ENCODE results near the gene MAP1LC3A. TPM values are rescaled to one million over a fixed set of nuclear protein-coding genes. Genes with fewer than 3 reads are reported as not detected.

MAP1LC3A gene
- total RNA-seq, 1 experiment from 2014 or later = 25.9 TPM

DNA sequence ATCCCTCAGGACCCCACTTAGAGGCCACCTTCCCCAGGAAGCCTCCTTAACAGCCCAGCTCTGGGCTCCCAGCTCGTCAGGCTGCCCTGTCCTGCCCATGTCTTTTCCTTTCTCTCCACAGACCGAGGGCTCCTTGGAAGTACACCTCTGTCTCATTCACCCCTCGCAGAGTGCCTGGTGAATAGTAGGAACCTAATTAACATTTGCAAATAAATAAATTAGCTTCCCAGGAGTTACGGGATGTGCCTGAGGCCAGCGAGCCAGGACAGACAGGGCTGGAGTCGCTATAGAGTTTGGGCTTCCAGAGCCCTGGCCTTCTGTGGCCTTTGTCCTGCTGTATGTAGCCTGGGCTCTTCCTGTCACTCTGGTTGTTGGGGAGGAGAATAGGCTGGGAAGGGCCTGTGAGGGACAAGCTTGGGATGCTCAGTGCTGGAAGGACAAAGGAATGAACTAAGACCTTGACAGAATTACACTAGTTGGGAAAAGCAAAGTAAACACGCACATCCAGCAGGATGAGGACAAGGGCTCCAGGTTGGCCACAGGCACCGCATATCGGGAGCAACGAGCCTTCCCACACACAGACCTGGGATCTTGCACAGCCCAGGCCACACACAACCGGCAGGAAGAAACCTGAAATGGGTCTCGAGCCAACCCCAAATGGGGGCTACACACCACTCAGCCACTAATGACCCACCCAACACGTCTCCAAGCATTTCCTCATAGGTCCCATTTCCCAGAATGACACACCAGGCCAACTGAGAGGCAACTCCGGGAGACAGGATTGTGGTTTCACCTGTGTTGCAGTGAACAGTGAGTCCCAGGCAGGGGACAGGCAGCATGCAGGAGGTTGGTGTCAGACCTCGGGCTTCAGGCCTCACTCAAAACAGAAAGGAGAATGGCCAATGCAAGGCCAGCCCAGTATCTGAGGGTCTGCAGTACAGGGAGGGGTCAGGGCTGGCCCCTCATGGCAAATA lies 9.7 kb downstream of the MAP1LC3A start:
- no peaks in the 10 kb centered on the region for H3K27me3 ChIP-seq (ENCODE audit: insufficient read depth, low read length)
- H2AK5ac ChIP-seq (ENCODE audit: insufficient read length, low read length) = no peak overlapping the region
- no peak for DNase-seq
- no peak overlapping the region for H4K8ac ChIP-seq (replicated peaks; ENCODE audit: insufficient read length, low read depth, low read length)
- H2BK120ac ChIP-seq (ENCODE audit: low read depth, low read length, poor library complexity, severe bottlenecking) = no peak overlapping the region
- H3K9me3 ChIP-seq (ENCODE audit: control insufficient read depth, low read depth, low read length) = no peaks in the 10 kb centered on the region
- peaks cover 15 to 24% of the 10 kb centered on the region in 2 experiments for H3K4me1 Mint-ChIP-seq
- H3K56ac ChIP-seq (ENCODE audit: insufficient read length, low read depth, low read length) = no peak overlapping the region
- H3K79me2 ChIP-seq (ENCODE audit: insufficient read depth, low read length) = no peaks in the 10 kb centered on the region
- H3K9me3 Mint-ChIP-seq = no peaks in the 10 kb centered on the region
- no peak overlapping the region for H3K4me2 ChIP-seq (ENCODE audit: insufficient read depth, insufficient read length, low read length)
- no peak overlapping the region for H3K4ac ChIP-seq (ENCODE audit: low read depth, low read length)
- H4K20me1 ChIP-seq (ENCODE audit: control insufficient read depth, insufficient read depth, insufficient read length) = no peaks in the 10 kb centered on the region
- H4K91ac ChIP-seq (ENCODE audit: insufficient read length, low read depth, low read length) = no peak overlapping the region
- H3K4me1 ChIP-seq (ENCODE audit: insufficient read depth, low read length) = no peaks in the 10 kb centered on the region
- H3K18ac ChIP-seq (ENCODE audit: insufficient read length, low read depth, low read length) = no peak overlapping the region
- H3K4me3 Mint-ChIP-seq = no peak overlapping the region
- H2AFZ ChIP-seq (ENCODE audit: low read length) = no peak overlapping the region
- H2BK5ac ChIP-seq (ENCODE audit: insufficient read length, low read length) = no peak overlapping the region
- H3K27ac ChIP-seq (ENCODE audit: insufficient read length, low read depth, low read length) = no peak overlapping the region
- no peaks in the 10 kb centered on the region for H3K23me2 ChIP-seq (ENCODE audit: insufficient read length, low read depth, low read length, poor library complexity, severe bottlenecking)
- H3K23ac ChIP-seq (ENCODE audit: insufficient read length, low read depth, low read length) = no peak overlapping the region
- H2BK12ac ChIP-seq (ENCODE audit: insufficient read length, low read depth, low read length) = no peak overlapping the region
- H3K27me3 Mint-ChIP-seq (ENCODE audit: low read depth) = no peaks in the 10 kb centered on the region
- no peak overlapping the region for H3K14ac ChIP-seq (ENCODE audit: insufficient read depth, low read length)
- peak overlapping the region; percentile 73 to 95 (median 95) for H3K27ac Mint-ChIP-seq
- H4K5ac ChIP-seq (ENCODE audit: insufficient read length, low read depth, low read length) = no peak overlapping the region
- H3K79me1 ChIP-seq (ENCODE audit: insufficient read depth, low read depth, low read length, poor library complexity, severe bottlenecking) = no peaks in the 10 kb centered on the region
- WGBS (ENCODE audit: extremely low coverage, insufficient read length, low lambda C conversion rate) = no CpG with 5 or more reads among the region's 15 CpGs
- peaks cover 2 to 10% (median 6%) of the 10 kb centered on the region in 3 experiments; a peak in 4 of 7 replicates for H3K36me3 Mint-ChIP-seq (ENCODE audit: insufficient read depth in 1 of 3, low read depth in 3 of 3)
- H3T11ph ChIP-seq (ENCODE audit: low read length) = no peak overlapping the region
- H3K9ac ChIP-seq (ENCODE audit: extremely low read depth, insufficient read length, low read length) = no peak overlapping the region
- TF ChIP-seq, protein P1, sequence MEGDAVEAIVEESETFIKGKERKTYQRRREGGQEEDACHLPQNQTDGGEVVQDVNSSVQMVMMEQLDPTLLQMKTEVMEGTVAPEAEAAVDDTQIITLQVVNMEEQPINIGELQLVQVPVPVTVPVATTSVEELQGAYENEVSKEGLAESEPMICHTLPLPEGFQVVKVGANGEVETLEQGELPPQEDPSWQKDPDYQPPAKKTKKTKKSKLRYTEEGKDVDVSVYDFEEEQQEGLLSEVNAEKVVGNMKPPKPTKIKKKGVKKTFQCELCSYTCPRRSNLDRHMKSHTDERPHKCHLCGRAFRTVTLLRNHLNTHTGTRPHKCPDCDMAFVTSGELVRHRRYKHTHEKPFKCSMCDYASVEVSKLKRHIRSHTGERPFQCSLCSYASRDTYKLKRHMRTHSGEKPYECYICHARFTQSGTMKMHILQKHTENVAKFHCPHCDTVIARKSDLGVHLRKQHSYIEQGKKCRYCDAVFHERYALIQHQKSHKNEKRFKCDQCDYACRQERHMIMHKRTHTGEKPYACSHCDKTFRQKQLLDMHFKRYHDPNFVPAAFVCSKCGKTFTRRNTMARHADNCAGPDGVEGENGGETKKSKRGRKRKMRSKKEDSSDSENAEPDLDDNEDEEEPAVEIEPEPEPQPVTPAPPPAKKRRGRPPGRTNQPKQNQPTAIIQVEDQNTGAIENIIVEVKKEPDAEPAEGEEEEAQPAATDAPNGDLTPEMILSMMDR (conservative IDR thresholded peaks at IDR 0.05) = no peak
- no peak overlapping the region for H2BK15ac ChIP-seq (ENCODE audit: low read depth, low read length)
- no peak overlapping the region for H2BK20ac ChIP-seq (ENCODE audit: low read depth, low read length, poor library complexity, severe bottlenecking)
